Measurements from ENCODE around the gene IPO4. TPM values are rescaled to one million over a fixed set of nuclear protein-coding genes. Genes with fewer than 3 reads are reported as not detected.

Gene IPO4
- total and polyA plus RNA-seq, 9 of the 15 experiments (the other 6 are each of a cell fraction or from before 2014, with no cell fraction given), result 7.3 to 122 (median 31.8) TPM

DNA sequence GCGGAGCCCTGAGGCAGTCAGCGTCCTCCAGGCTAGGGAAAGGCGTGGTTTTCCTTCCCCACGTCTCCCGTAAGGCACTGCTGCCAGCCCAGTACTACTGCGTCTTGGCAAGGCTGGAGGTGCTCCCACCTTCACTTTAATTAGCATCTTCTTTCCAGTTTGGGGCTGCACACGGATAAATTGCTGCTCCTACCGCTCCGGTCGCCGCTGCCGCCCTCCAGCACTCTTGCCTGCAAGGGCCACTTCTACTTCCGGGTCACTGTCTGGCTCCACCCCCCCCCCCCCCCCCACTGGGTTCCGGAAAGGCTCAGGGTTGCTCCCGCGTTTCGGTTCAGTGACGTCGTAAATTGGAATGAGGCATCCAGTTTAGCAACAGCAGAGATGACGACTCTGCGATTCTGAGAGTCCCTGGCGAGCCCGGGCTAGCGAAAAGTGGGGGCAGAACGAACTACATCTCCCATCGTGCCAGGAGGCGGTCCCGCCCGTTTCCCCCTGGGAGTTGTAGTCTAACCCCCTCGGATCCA, 43.6 kb upstream of the IPO4 start, which contains the start of gene NEDD8 (continued):
- TF ChIP-seq, protein P1, sequence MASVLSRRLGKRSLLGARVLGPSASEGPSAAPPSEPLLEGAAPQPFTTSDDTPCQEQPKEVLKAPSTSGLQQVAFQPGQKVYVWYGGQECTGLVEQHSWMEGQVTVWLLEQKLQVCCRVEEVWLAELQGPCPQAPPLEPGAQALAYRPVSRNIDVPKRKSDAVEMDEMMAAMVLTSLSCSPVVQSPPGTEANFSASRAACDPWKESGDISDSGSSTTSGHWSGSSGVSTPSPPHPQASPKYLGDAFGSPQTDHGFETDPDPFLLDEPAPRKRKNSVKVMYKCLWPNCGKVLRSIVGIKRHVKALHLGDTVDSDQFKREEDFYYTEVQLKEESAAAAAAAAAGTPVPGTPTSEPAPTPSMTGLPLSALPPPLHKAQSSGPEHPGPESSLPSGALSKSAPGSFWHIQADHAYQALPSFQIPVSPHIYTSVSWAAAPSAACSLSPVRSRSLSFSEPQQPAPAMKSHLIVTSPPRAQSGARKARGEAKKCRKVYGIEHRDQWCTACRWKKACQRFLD (CRISPR knock-in tag; IDR thresholded peaks at IDR 0.05), result 0 out of 2 replicates have a peak, but pooled peaks have one; percentile 46
- TF ChIP-seq SRSF9 (IDR thresholded peaks at IDR 0.05; ENCODE audit: borderline replicate concordance, low read depth, low read length) (no peak), ZNF311 (CRISPR knock-in tag; IDR thresholded peaks at IDR 0.05) (no peak), FOXP1 (CRISPR knock-in tag; IDR thresholded peaks at IDR 0.05) (0 out of 2 replicates have a peak, but pooled peaks have one; percentile 26), EP400 (IDR thresholded peaks at IDR 0.05) (0 out of 2 replicates have a peak, but pooled peaks have one; percentile 18), SNIP1 (IDR thresholded peaks at IDR 0.05; ENCODE audit: low read depth) (no peak), TRIM24 (IDR thresholded peaks at IDR 0.05) (no peak), MTF1 (CRISPR knock-in tag; IDR thresholded peaks at IDR 0.05; ENCODE audit: borderline replicate concordance) (no peak), SRSF1 (IDR thresholded peaks at IDR 0.05; ENCODE audit: low read depth, low read length) (no peak), NCOR1 (IDR thresholded peaks at IDR 0.05) (no peak), TCF7L2 (IDR thresholded peaks at IDR 0.05; ENCODE audit: low read depth, low read length) (no peak), ELF1 (tag; IDR thresholded peaks at IDR 0.05) (peak; percentile 82), GTF2A2 (tag; IDR thresholded peaks at IDR 0.05) (no peak), CAMTA2 (CRISPR knock-in tag; conservative IDR thresholded peaks at IDR 0.05) (no peak), ZNF274 (IDR thresholded peaks at IDR 0.05; ENCODE audit: borderline replicate concordance, low read depth, low read length) (no peak), ILK (tag; IDR thresholded peaks at IDR 0.05; ENCODE audit: borderline replicate concordance, low read depth) (no peak), GABPB1 (CRISPR knock-in tag; IDR thresholded peaks at IDR 0.05) (peak; percentile 94), SIN3B (IDR thresholded peaks at IDR 0.05; ENCODE audit: low read depth) (peak; percentile 62; the same call in 1 of the 2 replicates)
- TF ChIP-seq, protein P2, sequence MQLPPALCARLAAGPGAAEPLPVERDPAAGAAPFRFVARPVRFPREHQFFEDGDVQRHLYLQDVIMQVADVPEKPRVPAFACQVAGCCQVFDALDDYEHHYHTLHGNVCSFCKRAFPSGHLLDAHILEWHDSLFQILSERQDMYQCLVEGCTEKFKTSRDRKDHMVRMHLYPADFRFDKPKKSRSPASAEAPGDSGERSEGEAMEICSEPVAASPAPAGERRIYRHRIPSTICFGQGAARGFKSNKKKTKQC (CRISPR knock-in tag; IDR thresholded peaks at IDR 0.05), result no peak
- TF ChIP-seq, protein P3, sequence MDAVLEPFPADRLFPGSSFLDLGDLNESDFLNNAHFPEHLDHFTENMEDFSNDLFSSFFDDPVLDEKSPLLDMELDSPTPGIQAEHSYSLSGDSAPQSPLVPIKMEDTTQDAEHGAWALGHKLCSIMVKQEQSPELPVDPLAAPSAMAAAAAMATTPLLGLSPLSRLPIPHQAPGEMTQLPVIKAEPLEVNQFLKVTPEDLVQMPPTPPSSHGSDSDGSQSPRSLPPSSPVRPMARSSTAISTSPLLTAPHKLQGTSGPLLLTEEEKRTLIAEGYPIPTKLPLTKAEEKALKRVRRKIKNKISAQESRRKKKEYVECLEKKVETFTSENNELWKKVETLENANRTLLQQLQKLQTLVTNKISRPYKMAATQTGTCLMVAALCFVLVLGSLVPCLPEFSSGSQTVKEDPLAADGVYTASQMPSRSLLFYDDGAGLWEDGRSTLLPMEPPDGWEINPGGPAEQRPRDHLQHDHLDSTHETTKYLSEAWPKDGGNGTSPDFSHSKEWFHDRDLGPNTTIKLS (IDR thresholded peaks at IDR 0.05; ENCODE audit: borderline replicate concordance, low read depth), result peak; percentile 76; the same call in 1 of the 2 replicates
- TF ChIP-seq, protein P4, sequence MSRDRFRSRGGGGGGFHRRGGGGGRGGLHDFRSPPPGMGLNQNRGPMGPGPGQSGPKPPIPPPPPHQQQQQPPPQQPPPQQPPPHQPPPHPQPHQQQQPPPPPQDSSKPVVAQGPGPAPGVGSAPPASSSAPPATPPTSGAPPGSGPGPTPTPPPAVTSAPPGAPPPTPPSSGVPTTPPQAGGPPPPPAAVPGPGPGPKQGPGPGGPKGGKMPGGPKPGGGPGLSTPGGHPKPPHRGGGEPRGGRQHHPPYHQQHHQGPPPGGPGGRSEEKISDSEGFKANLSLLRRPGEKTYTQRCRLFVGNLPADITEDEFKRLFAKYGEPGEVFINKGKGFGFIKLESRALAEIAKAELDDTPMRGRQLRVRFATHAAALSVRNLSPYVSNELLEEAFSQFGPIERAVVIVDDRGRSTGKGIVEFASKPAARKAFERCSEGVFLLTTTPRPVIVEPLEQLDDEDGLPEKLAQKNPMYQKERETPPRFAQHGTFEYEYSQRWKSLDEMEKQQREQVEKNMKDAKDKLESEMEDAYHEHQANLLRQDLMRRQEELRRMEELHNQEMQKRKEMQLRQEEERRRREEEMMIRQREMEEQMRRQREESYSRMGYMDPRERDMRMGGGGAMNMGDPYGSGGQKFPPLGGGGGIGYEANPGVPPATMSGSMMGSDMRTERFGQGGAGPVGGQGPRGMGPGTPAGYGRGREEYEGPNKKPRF (IDR thresholded peaks at IDR 0.05; ENCODE audit: low read depth, low read length), result no peak
- TF ChIP-seq, protein P5, sequence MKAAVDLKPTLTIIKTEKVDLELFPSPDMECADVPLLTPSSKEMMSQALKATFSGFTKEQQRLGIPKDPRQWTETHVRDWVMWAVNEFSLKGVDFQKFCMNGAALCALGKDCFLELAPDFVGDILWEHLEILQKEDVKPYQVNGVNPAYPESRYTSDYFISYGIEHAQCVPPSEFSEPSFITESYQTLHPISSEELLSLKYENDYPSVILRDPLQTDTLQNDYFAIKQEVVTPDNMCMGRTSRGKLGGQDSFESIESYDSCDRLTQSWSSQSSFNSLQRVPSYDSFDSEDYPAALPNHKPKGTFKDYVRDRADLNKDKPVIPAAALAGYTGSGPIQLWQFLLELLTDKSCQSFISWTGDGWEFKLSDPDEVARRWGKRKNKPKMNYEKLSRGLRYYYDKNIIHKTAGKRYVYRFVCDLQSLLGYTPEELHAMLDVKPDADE (conservative IDR thresholded peaks at IDR 0.05; ENCODE audit: control insufficient read depth, low read depth, low read length), result peak; percentile 97
